Thoracic aorta (tissue), 2 donors: ENCODE measurements around the gene MAN1C1. TPM values are rescaled to one million over a fixed set of nuclear protein-coding genes. Genes with fewer than 3 reads are reported as not detected.
A peak's percentile ranks its signal among the peaks of the same experiment; 100 is the strongest.

ENCODE experiments used
- ATAC-seq: fragments of 150-250 bp; one replicate; pipeline ENCODE4 v1.8.0; 2017; ENCODE audit warnings: low read depth; ENCODE audit not compliant: insufficient number of reproducible peaks, low FRiP score
- DNase-seq: peaks from one replicate; pipeline ENCODE4 v3.0.0-alpha.2; 2020; ENCODE audit warnings: low spot score
- H3K27ac ChIP-seq, 2 donors: fragments of 200-600 bp; sonication (generic); 1 replicate in 1 of 2; 2 replicates in 1 of 2; pipeline ENCODE4 v1.5.1; 2016; ENCODE audit warnings: mild to moderate bottlenecking in 2 of 2, moderate library complexity in 2 of 2
- H3K27me3 ChIP-seq: fragments of 200-600 bp; sonication (generic); replicated peaks from 2 replicates; pipeline ENCODE4 v1.6.0; 2016; ENCODE audit warnings: mild to moderate bottlenecking; ENCODE audit not compliant: insufficient read depth
- H3K36me3 ChIP-seq: fragments of 200-600 bp; sonication (generic); one replicate; pipeline ENCODE4 v1.5.1; 2016
- H3K4me1 ChIP-seq, 2 donors: fragments of 200-600 bp; sonication (generic); 1 replicate in 1 of 2; 2 replicates in 1 of 2; pipeline versions ENCODE4 v1.5.1 to v1.6.0; 2016; ENCODE audit warnings: low read depth in 2 of 2, mild to moderate bottlenecking in 1 of 2; ENCODE audit not compliant: control insufficient read depth in 1 of 2
- H3K4me3 ChIP-seq: fragments of 200-600 bp; sonication (generic); 2 replicates; pipeline ENCODE4 v1.5.1; 2016; ENCODE audit warnings: mild to moderate bottlenecking
- H3K9me3 ChIP-seq: fragments of 200-600 bp; sonication (generic); 2 replicates; pipeline ENCODE4 v1.5.1; 2016
- total RNA-seq, 2 donors: library from RNA; depleted of rRNA; stranded (reverse); fragments of >200 nt; gene quantifications; one replicate each; pipeline versions ENCODE4 v1.1.0 to v1.2.3, GENCODE V29; 2016
- TF ChIP-seq, protein P1 (sequence below): fragments of 200-600 bp; sonication (generic); IDR thresholded peaks from one replicate; pipeline ENCODE4 v1.5.1; 2019; ENCODE audit warnings: antibody characterized with exemption

The MAN1C1 gene
- total RNA-seq, 2 donors from 2014 or later, result 21.0 to 26.0 TPM

DNA sequence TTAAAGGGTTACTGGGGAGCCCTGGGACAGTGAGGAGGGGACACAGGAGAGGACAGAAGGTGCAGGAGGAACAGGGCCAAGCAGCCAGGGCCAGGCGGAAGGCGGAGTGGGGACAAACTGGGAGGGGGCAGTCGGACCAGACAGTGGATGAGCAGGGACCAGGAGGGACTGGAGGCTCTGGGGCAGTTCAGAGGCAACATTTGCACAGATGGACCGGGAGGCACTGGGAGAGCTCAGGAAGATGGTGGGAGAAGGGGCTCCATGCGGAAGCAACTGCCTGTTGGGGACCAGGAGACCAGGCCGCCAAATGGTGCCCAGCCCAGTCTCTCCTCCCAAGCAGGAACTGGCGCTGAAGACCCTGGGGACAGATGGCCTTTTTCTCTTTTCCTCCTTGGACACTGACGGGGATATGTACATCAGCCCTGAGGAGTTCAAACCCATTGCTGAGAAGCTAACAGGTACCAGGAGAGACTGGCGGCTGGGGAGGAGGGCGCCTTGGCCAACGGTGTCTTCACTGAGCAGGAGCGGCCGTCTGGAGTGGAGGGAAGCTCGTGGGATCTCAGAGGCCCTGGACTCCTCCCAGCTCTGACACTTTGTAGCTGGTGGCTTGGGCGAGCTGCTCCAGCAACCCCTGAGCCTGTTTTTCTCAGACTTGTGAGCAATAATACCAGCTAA is 184.2 kb downstream of the MAN1C1 start:
- Histone ChIP-seq H3K4me3 (peak overlapping the region; percentile 86), H3K27me3 (no peaks in the 10 kb centered on the region), H3K27ac (peak overlapping the region; percentile 74 to 79), H3K9me3 (no peaks in the 10 kb centered on the region), H3K36me3 (peaks cover 4% of the 10 kb centered on the region), H3K4me1 (peaks cover 31 to 67% of the 10 kb centered on the region in 2 donors)
- DNase-seq, result no peak
- TF ChIP-seq, protein P1, sequence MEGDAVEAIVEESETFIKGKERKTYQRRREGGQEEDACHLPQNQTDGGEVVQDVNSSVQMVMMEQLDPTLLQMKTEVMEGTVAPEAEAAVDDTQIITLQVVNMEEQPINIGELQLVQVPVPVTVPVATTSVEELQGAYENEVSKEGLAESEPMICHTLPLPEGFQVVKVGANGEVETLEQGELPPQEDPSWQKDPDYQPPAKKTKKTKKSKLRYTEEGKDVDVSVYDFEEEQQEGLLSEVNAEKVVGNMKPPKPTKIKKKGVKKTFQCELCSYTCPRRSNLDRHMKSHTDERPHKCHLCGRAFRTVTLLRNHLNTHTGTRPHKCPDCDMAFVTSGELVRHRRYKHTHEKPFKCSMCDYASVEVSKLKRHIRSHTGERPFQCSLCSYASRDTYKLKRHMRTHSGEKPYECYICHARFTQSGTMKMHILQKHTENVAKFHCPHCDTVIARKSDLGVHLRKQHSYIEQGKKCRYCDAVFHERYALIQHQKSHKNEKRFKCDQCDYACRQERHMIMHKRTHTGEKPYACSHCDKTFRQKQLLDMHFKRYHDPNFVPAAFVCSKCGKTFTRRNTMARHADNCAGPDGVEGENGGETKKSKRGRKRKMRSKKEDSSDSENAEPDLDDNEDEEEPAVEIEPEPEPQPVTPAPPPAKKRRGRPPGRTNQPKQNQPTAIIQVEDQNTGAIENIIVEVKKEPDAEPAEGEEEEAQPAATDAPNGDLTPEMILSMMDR, result no peak
- no peak for ATAC-seq

DNA sequence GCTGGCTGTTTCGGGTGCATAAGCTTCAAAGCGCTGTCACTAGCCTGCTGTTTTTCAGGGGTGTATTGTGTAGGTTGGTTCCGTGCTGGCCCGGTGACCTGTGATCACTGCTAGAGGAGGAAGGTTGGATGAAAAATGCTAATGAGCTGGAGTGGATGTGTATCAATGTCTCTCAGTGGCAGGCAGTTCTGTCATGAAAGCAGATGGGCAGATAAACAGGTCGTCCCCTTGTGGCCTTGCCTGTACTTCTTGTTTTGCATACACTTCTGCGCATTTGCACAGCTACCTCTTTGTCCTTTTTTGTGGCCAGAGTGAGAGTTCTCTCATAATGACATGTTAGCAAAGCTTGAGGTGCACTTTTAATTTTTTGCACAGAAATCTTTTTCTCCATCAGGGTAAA is 186.3 kb downstream of the MAN1C1 start:
- no peak for DNase-seq
- Histone ChIP-seq H3K27ac (no peak overlapping the region), H3K9me3 (no peaks in the 10 kb centered on the region), H3K4me3 (no peak overlapping the region), H3K36me3 (peaks cover 4% of the 10 kb centered on the region), H3K4me1 (peaks cover 38 to 78% of the 10 kb centered on the region in 2 donors), H3K27me3 (no peaks in the 10 kb centered on the region)
- no peak for ATAC-seq
- TF ChIP-seq, protein P1, result no peak

DNA sequence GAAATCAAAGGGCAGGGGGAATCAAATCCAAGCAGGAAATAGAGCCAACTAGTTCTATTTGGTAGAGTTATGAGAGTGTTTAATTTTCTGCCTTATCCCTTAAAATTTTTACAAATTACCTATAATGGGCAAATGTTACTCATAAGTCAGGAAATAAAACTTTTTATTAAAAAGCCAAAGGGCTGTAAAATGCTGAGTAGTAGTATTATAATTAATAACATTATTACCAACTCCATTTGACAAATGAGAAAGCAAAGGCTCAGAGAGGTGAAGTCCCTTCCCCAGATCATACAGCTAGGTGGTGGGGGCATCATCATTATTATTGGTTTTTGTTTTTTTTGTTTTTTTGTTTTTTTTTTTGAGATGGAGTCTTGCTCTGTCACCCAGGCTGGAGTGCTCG is 186.8 kb downstream of the MAN1C1 start:
- TF ChIP-seq, protein P1, result no peak
- DNase-seq (no peak), ATAC-seq (no peak)
- Histone ChIP-seq H3K36me3 (peaks cover 5% of the 10 kb centered on the region), H3K9me3 (no peaks in the 10 kb centered on the region), H3K27ac (no peak overlapping the region), H3K4me3 (no peak overlapping the region), H3K27me3 (no peaks in the 10 kb centered on the region), H3K4me1 (peaks cover 38 to 78% of the 10 kb centered on the region in 2 donors)

DNA sequence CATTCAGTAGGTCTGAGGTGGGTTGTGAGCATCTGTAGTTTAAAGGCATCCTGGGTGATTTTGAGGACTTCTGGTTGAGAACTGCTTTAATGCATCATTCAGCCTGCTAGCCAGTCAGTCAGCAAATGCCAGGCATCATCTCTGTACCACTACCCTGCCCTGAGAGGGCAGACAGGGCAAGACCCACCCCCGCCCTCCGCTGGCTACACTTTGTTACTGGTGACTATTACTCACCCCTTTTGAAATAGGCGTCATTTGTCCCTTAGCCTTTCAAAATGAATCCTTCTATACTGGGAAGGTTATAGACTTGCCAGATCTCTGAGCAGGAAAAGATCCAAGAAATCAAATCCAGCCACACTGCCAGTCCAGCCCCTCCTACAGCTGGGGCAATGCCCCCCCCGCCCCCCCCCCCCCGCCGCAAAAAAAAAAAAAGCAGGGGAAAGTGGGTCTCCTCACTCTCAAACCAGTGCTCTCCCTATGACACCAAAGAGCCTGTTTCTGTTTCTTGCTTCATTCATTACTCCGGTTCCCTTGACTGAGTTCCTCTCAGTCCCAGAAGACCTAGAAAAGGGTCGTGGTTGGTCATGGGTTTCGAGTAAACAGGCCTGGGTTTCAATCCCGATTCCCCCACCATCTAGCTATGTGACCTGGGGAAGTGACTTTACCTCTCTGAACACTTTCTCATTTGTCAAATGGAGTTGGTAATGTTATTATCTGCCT is 187.8 kb downstream of the MAN1C1 start:
- no peaks in the 10 kb centered on the region for H3K9me3 ChIP-seq
- peaks cover 36 to 71% of the 10 kb centered on the region in 2 donors for H3K4me1 ChIP-seq
- H3K4me3 ChIP-seq, result no peak overlapping the region
- TF ChIP-seq, protein P1, result no peak
- DNase-seq, result no peak
- H3K27ac ChIP-seq, result peak overlapping the region; percentile 21 to 68
- no peak for ATAC-seq
- H3K27me3 ChIP-seq, result no peaks in the 10 kb centered on the region
- H3K36me3 ChIP-seq, result peaks cover 16% of the 10 kb centered on the region
